Mononuclear cell (primary cell): ENCODE results near the gene BCL11B. TPM values are rescaled to one million over a fixed set of nuclear protein-coding genes. Genes with fewer than 3 reads are reported as not detected.

ENCODE experiments used
- H3K27me3 ChIP-seq: 2 replicates; pipeline ENCODE4 v1.6.0; 2011; ENCODE audit warnings: low read length, control low read depth; ENCODE audit not compliant: insufficient read depth
- H3K4me1 ChIP-seq: 2 replicates; pipeline ENCODE4 v1.5.1; 2011; ENCODE audit warnings: mild to moderate bottlenecking, low read length, control low read depth; ENCODE audit not compliant: insufficient read depth
- H3K4me3 ChIP-seq: 2 replicates; pipeline ENCODE4 v1.5.1; 2011; ENCODE audit warnings: mild to moderate bottlenecking, low read length, moderate library complexity
- H3K9me3 ChIP-seq: 2 replicates; pipeline ENCODE4 v1.5.1; 2011; ENCODE audit warnings: low read depth, mild to moderate bottlenecking, control low read depth, low read length
- total RNA-seq: library from RNA; depleted of rRNA; stranded (reverse); fragments of >200 nt; gene quantifications from one replicate; pipeline ENCODE4 v1.2.3, GENCODE V29; 2012

The BCL11B gene
- total RNA-seq, result 101 TPM

- Histone ChIP-seq H3K9me3 (no peaks in the 10 kb centered on the region), H3K27me3 (peaks cover 58% of the 10 kb centered on the region), H3K4me1 (peaks cover 25% of the 10 kb centered on the region), H3K4me3 (peak within 1 kb of the TSS; percentile 74)
Observed at GRCh38 chr14:99271951-99272631, at the start of gene BCL11B. Gene BCL11B, minus strand, starts transcription at chr14:99272197. Its CDS starts 979 bp downstream, at chr14:99271218.

DNA sequence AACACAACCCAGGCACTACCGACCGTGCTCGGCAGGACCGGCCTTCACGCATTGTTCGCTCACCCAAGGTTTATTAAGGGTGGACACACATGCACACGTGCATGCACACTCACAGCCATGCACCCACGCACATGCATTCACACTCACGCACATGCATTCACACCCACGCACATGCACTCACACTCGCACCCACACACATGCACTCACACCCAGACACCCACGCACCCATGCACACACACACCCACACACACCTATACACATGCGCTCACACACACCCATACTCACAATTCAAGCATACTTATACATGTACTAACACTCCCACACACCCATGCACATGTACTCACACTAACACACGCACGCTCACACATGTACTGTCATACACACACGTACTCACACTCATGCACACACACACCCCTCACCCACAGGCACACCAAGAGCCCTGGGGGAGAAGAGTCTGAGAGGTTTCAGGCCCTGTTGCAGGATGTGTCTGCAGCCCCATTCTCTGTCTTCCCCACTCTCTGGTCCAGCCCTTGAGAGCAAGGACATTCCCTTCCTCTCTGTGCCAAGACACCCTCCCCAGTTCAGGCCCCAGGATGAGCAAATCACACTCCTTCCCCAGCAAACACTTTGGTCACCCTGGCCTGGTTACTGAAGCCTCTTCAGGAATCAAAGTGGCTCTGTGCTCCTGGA lies 49.4 kb upstream of the BCL11B start:
- Histone ChIP-seq H3K9me3 (no peaks in the 10 kb centered on the region), H3K4me1 (peaks cover 7% of the 10 kb centered on the region), H3K4me3 (no peak overlapping the region), H3K27me3 (no peaks in the 10 kb centered on the region)

DNA sequence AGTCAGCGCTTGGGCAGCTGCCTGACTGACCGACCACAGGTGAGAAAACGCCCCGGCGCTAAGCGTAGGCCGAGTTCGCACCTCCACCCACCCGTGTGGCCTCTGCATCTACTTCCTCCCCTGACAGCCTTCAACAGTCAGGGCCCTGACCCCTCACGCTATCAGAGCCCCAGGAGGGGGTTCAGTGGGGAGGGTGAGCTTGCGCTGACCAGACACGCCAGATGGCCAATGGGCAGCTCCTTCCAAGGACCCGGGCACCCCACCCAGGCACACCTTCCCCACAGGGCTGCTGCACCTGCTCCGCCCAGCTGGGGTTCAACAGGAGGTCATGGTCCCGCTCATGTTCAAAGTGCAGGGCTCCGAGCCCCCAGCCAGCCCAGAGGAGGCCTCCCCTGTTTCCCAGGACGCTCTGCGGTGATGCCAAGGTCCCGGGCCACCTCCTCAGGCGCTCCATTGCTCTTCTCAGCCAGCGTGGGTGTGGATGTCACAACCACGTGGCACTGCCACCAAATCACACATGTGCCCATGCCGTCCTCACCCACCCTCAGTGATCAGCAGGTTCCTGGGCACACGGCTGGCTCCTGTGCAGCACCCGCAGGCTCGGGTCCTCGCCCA lies 48.7 kb upstream of the BCL11B start:
- H3K4me1 ChIP-seq, result peaks cover 7% of the 10 kb centered on the region
- no peaks in the 10 kb centered on the region for H3K9me3 ChIP-seq
- H3K4me3 ChIP-seq, result no peak overlapping the region
- no peaks in the 10 kb centered on the region for H3K27me3 ChIP-seq

GRCh38 chr14:99320105-99320572 lies 48.1 kb upstream of the BCL11B start:
- H3K9me3 ChIP-seq, result no peaks in the 10 kb centered on the region
- H3K4me1 ChIP-seq, result peaks cover 7% of the 10 kb centered on the region
- no peak overlapping the region for H3K4me3 ChIP-seq
- no peaks in the 10 kb centered on the region for H3K27me3 ChIP-seq

DNA sequence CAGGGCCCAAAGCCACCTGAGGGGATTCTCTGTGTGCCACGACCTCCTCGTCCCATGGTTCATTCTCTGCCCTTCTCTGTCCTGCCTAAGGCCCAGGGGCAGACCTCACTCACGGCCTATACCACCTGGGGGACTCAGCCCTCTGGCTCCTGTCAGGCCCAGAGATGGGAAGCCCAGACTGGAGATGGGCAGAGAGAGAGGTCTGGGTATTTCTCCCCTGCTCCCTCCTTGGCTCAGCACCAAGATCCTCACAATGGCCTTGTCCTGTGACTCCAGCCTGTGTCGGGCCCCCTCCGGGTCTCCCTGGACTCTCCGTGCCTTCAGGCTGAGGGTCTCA lies 46.9 kb upstream of the BCL11B start:
- peaks cover 7% of the 10 kb centered on the region for H3K4me1 ChIP-seq
- no peak overlapping the region for H3K4me3 ChIP-seq
- H3K27me3 ChIP-seq, result no peaks in the 10 kb centered on the region
- no peaks in the 10 kb centered on the region for H3K9me3 ChIP-seq

- Histone ChIP-seq H3K4me3 (no peak overlapping the region), H3K27me3 (no peaks in the 10 kb centered on the region), H3K4me1 (peaks cover 7% of the 10 kb centered on the region), H3K9me3 (no peaks in the 10 kb centered on the region)
Observed at GRCh38 chr14:99318091-99318958, 46.3 kb upstream of the BCL11B start.

DNA sequence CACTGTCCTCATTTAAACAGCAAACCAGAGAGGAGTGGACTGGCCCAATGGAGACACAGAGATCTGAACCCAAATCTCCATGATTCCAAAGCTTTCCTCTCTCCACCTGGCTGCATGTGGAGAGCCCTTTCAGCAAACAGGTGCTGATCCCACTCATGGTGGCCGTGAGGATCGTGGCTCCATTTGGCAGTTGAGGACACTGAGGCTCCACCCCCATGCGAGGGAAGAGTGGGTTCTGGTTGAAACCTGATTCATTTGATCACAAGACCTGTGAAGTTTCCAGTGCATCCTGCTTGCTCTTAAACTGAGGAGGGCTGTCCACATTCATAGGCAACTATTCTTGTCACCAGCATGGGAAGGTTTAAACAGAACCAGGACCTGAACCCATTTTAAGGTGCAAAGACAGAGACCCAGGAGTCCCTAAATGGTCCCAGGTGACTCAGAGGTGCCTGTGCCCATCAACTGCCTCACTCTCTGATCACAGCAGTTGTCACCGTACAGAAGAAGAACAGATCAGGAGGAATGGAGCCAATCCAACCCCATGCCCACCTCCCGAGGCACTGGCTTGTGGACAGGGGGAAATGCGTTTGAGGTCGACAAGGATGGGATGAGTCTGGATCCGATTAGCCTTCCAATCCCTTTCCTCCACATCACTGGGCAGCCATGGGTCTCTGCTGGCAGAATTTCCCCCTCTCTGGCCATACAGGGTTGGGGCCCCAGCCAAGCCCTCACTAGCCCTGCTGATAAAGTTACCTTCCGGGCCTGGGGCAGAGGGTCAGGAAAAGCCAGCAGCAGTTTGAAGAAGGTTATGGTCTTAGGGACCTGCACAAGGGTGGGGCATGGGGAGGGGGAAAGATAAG lies 45.5 kb upstream of the BCL11B start:
- no peaks in the 10 kb centered on the region for H3K9me3 ChIP-seq
- peaks cover 7% of the 10 kb centered on the region for H3K4me1 ChIP-seq
- no peaks in the 10 kb centered on the region for H3K27me3 ChIP-seq
- H3K4me3 ChIP-seq, result no peak overlapping the region

DNA sequence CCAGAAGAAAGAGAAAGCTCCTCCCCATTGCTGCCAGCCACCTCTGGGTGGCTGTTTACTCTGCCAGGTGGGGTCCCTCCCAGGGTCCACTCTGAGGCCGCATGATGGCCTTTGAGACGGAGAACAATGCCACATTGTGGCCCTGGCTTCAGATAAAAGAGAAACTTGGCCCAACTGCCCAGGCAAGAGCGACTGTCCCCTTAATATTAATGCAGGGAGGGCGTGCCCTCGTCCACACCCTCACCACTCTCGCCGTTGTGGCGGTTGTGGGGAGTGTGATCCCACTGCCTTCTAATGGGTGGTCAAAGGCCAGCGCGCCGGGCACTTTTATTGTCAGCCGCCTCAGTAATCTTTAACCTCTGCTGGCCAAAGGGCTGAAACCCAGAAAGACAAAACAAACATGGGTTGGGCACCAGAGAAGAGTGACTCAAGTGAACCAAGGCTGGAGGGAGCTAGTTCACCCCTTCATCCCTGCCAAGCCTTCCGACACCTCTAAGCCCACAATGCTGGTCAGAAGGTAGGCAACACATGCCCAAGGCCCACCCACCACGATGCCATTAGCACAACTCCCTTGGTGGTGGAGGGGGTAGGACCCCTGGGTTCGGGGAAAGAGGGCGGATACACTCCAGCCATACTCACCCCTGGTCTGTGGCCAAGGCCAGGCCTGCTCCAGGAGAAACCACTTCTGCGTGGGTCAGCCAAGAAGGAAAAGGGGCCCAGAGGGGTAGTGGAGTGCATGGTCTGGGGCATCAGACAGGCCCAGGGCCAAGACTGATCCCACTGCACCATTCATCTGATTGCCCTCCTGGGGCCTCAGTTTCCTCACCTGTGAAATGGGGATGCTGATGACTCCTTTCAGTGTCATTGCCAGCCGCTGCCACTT lies 44.5 kb upstream of the BCL11B start:
- peaks cover 7% of the 10 kb centered on the region for H3K4me1 ChIP-seq
- no peaks in the 10 kb centered on the region for H3K27me3 ChIP-seq
- H3K9me3 ChIP-seq, result no peaks in the 10 kb centered on the region
- no peak overlapping the region for H3K4me3 ChIP-seq

DNA sequence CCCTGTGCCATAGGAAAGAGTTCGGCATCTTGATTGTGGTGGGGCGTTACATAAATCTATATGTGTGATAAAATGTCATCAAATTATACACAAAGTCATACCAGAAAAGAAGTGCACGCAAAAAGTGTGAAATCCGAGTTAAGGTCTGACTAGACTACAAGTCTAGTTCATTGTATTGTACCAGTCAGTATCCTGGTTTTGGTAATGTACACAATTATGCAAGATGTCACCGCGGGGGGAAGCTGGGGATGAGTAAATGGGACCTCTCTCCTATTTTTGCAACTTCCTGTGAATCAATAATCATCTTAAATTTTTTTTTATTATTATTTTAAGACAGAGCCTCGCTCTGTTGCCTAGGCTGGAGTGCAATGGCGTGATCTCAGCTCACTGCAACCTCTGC lies 43.2 kb upstream of the BCL11B start:
- Histone ChIP-seq H3K9me3 (no peaks in the 10 kb centered on the region), H3K4me1 (peaks cover 6% of the 10 kb centered on the region), H3K4me3 (no peak overlapping the region), H3K27me3 (no peaks in the 10 kb centered on the region)

DNA sequence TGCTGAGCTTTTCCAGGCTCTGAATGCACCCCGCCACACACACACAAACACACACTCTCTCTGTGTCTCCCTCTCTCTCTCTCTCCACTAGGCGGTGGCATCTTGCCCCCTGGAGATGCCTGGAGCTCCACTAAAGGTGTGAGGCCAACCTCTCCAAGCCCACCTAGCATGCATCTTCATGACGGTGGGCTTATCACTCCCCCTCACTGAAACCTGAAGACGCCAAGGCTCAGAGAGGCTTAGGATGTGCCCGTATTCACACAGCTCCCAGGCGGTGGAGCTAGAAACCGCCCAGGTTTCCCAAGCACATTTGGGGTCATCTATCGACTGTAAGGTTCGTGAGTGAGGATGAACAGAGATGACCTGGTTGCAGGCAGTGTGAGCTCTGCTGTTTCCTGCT lies 42.6 kb upstream of the BCL11B start:
- Histone ChIP-seq H3K9me3 (no peaks in the 10 kb centered on the region), H3K27me3 (no peaks in the 10 kb centered on the region), H3K4me1 (peaks cover under 1% of the 10 kb centered on the region), H3K4me3 (no peak overlapping the region)

DNA sequence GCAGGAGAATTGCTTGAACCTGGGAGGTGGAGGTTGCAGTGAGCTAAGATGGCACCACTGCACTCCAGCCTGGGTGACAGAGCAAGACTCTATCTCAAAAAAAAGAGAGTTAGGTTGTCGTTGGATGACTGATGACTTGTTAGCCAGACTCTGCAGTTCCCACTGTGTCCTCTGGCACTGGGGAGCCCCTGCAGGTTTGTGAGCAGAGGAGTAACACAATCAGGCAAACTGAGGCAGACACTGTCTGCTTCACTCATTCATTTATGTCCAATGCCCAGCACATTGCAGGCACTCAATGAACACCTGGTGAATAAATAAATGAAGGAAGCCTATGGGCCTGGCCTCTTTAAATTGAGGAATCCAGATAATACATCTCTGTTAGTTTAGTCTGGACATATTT lies 41.2 kb upstream of the BCL11B start:
- Histone ChIP-seq H3K9me3 (no peaks in the 10 kb centered on the region), H3K4me1 (no peaks in the 10 kb centered on the region), H3K4me3 (no peak overlapping the region), H3K27me3 (no peaks in the 10 kb centered on the region)

GRCh38 chr14:99312106-99312505 lies 40.1 kb upstream of the BCL11B start:
- Histone ChIP-seq H3K4me3 (no peak overlapping the region), H3K27me3 (no peaks in the 10 kb centered on the region), H3K4me1 (no peaks in the 10 kb centered on the region), H3K9me3 (no peaks in the 10 kb centered on the region)

- H3K4me3 ChIP-seq, result no peak overlapping the region
- no peaks in the 10 kb centered on the region for H3K9me3 ChIP-seq
- H3K27me3 ChIP-seq, result no peaks in the 10 kb centered on the region
- H3K4me1 ChIP-seq, result no peaks in the 10 kb centered on the region
Observed at GRCh38 chr14:99309220-99309766, 37.3 kb upstream of the BCL11B start.
